ENCODE measurements around the gene CCL22. TPM values are rescaled to one million over a fixed set of nuclear protein-coding genes. Genes with fewer than 3 reads are reported as not detected.
"Not testable (repeated sequence)": the region's sequence is repeated elsewhere in the genome, so short reads cannot be mapped to it uniquely, and the experiment has no call there.

CCL22 gene
- total RNA-seq, 2 donors from 2014 or later: 0.19 to 0.46 TPM

GRCh38 chr16:57386381-57386951 is 27.9 kb downstream of the CCL22 start:
- intact Hi-C loops (cut with DNase I): loop anchor here in 1 of 2 donors (5.0 kb wide), 1 partner anchor 84 kb away; no protein-coding TSS in a partner anchor
- no peak for DNase-seq (ENCODE audit: low spot score)

- DNase-seq (ENCODE audit: low spot score): no peak
- intact Hi-C loops (cut with DNase I): loop anchor here in 1 of 2 donors (2.0 to 5.0 kb wide), 2 partner anchors 15 to 85 kb away; no protein-coding TSS in a partner anchor
These were observed 29.2 kb downstream of the CCL22 start for GRCh38 chr16:57387598-57388354.

DNA sequence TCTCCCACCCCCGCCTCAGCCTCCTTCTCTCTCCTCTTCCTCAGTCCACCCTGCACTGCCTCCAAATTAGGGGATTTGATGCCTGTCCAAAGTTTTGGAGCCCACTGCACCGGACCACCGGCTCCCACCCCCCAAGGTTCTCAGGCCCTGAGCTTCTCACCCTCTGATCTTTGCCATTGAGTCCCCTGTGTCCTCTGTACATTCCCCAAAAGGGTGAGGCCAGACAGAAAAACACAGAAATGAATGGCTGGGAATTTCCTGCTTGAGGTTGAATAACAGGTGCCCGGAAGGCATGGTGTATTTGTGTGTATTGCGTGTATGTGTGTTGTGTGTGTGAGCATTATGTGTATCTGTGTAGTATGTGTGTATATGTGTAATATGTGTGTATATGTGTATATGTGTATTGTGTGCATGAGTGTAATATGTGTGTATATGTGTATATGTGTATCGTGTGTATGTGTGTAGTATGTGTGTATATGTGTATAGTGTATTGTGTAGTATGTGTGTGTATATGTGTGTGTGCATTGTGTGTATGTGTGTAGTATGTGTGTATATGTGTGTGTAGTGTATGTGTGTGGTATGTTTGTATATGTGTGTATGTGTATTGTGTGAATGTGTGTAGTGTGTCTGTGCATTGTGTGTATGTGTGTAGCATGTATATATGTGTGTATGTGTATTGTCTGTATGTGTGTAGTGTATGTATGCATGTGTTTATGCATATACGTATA is 29.9 kb downstream of the CCL22 start:
- intact Hi-C loops (cut with DNase I): loop anchor here in 1 of 2 donors (2.0 to 5.0 kb wide), 2 partner anchors 14 to 86 kb away; no protein-coding TSS in a partner anchor

DNA sequence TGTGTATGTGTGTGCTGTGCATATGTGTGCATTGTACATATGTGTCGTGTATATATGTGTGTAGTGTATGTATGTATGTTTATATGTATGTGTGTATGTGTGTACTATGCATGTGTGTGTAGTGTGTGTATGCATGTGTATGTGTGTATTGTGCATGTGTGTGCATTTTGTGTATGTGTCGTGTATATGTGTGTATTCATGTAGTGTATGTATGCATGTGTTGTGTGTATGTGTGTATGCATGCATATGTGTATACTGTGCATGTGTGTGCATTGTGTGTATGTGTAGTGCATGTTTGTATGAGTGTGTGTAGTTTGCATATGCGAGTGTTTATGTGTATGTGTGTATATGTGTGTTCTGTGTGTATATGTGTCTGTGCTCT is 30.5 kb downstream of the CCL22 start:
- intact Hi-C loops (cut with DNase I): loop anchor here in 1 of 2 donors (2.0 to 5.0 kb wide), 2 partner anchors 14 to 87 kb away; no protein-coding TSS in a partner anchor
- DNase-seq (ENCODE audit: low spot score): no peak

More for the DNA sequence above, 29.9 kb downstream of the CCL22 start:
- no peak for DNase-seq (ENCODE audit: low spot score)

- intact Hi-C loops (cut with DNase I): no loop called here
- DNase-seq (ENCODE audit: low spot score): no peak
These were observed 32.2 kb downstream of the CCL22 start for GRCh38 chr16:57390636-57391295.

DNA sequence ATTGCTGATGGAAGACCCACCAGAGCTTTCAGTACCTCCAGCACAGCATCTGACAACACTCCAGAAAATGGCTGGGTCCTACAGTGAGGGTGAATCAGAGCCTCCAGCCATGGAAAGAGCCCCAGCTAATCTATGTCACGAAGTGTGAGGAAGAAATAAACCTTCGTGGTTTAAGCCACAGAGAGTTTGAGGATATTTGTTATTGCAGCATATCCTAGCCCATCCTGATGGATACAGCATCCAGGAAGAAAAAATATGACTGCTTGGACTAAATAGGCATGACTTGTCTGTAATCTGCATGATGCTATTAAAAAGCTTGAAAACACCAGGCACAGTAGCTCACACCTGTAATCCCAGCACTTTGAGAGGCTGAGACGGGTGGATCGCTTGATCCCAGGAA is 32.7 kb downstream of the CCL22 start:
- no peak for DNase-seq (ENCODE audit: low spot score)

DNA sequence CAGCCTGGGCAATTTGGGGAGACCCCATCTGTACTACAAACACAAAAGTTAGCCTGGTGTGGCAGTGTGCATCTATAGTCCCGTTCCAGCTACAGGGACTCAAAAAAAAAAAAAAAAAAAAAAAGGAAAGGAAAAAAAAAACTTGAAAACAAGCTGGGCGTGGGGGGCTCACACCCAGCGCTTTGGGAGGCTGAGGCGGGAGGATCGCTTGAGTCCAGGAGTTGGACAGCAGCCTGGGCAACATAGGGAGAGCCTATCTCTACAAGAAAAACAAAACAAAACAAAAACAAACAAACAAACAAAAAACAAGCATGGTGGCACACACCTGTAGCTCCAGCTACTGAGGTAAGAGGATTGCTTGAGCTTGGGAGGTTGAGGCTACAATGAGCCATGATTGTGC is 33.1 kb downstream of the CCL22 start:
- intact Hi-C loops (cut with DNase I): no loop called here
- no peak for DNase-seq (ENCODE audit: low spot score)

More for the DNA sequence above, 32.7 kb downstream of the CCL22 start:
- intact Hi-C loops (cut with DNase I): no loop called here

DNA sequence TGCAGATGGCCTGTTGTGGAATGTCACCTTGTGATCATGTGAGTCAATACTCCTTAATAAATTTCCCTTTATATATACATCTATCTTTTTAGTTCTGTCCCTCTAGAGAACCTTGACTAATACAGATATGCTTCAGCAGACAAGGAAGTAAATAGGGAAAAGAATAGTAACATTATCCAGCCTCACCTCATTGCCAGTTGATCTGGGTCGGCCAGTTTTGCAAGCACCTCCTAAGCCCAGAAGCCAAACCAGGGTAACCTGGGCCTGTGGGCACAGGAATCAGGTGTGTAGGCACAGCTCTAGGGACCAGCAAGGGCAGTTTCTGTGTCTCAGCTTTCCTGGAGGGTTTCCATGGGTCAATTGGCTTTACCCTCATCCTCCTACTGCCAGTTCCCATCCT is 34.1 kb downstream of the CCL22 start:
- no peak for DNase-seq (ENCODE audit: low spot score)
- intact Hi-C loops (cut with DNase I): no loop called here

DNA sequence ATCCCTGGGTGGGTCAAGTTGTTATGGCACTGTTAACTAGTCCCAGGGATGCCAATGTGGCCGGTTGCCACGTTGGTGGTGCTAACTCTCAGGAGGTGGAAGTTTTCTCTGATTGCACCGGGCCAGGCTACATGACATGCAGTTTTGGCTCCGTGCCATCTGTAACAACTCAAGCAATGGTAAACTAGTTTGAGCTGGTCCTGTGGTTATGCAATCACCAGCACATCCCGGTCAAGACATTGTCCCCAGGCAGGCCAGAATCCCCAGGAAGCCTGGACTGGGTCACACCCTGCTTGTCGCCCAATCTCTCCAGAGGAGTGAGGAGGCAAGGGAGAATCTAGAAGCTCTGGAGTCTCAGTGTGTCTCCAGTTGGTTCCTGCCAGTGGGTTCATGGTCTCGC is 35.9 kb downstream of the CCL22 start:
- no peak for DNase-seq (ENCODE audit: low spot score)
- intact Hi-C loops (cut with DNase I): no loop called here

GRCh38 chr16:57395026-57395425 is 36.4 kb downstream of the CCL22 start:
- intact Hi-C loops (cut with DNase I): no loop called here
- DNase-seq (ENCODE audit: low spot score): no peak

DNA sequence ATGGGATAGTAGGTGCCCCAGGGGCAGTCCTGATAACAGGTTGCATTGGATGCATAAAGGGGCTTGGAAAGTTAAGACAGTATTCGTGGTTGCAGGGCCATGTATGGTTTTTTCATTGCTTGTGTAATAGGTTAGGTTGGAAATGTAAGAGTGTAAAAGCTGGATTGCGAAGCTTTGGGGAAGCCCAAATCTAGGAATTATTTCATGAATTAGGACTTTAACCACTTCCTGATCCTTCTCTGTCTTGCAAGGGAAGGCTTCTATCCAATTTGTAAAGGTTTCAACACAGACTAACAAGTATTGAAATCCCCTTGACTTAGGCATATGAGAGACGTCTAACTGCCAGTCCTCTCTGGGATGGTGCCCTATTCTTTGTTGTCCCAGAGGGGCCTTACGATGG is 38.2 kb downstream of the CCL22 start:
- no peak for DNase-seq (ENCODE audit: low spot score)
- intact Hi-C loops (cut with DNase I): no loop called here

GRCh38 chr16:57397493-57397892 is 38.9 kb downstream of the CCL22 start:
- intact Hi-C loops (cut with DNase I); DNase-seq (ENCODE audit: low spot score): not testable (repeated sequence)

GRCh38 chr16:57401943-57402640 is 43.5 kb downstream of the CCL22 start:
- DNase-seq (ENCODE audit: low spot score): peak; percentile 44
- intact Hi-C loops (cut with DNase I): loop anchor here in 1 of 2 donors (2.0 kb wide), 1 partner anchor 13 kb away; no protein-coding TSS in a partner anchor

- DNase-seq (ENCODE audit: low spot score): peak; percentile 36
- intact Hi-C loops (cut with DNase I): loop anchor here in 1 of 2 donors (2.0 kb wide), 1 partner anchor 15 kb away; no protein-coding TSS in a partner anchor
These were observed 45.6 kb downstream of the CCL22 start, which contains the start of gene CCL17 for GRCh38 chr16:57403965-57404817. TSS of gene CCL17 (plus strand) at chr16:57404767. CDS start at chr16:57413933, 9,166 bp downstream.

DNA sequence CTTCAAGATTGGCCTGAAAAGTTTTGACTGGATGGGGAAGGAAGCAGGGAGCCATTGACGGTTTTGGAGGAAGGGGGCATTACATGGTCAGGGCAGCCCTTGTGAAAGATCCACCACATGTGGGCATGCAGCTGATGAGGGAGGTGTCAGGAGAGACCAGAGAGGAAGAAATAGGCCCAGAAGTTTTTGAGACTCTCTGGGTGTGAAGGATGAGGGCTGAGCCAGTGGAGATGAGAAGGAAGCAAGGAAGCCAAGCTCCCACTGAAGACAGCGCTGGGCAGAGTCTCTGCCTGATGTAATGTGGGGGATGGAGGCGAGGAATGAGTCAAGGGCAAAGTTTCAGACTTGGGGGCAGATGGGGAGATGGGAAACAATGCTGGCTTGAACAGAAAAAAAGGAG is 46.5 kb downstream of the CCL22 start:
- peak; percentile 25 for DNase-seq (ENCODE audit: low spot score)

DNA sequence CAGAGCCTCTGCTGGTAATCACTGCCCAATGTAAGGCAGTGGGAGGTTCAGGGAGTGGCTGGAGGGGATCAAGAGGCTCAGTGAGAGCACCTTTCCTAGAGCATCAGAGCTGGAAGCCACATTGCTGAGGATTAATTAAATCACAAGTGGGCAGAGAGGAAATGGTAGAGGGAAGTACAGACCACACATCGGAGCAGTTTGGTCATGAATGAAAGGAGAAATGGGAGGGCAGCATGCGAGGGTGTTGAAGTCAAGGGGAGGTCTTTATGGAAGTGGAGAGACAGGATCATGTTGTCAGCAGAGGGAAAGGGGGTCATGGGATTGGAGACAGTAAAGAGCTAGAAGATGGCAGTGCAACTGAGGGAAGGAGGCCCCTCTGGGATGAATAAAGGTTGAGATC is 48.3 kb downstream of the CCL22 start:
- intact Hi-C loops (cut with DNase I): no loop called here
- no peak for DNase-seq (ENCODE audit: low spot score)

More for the DNA sequence above, 46.5 kb downstream of the CCL22 start:
- intact Hi-C loops (cut with DNase I): no loop called here

DNA sequence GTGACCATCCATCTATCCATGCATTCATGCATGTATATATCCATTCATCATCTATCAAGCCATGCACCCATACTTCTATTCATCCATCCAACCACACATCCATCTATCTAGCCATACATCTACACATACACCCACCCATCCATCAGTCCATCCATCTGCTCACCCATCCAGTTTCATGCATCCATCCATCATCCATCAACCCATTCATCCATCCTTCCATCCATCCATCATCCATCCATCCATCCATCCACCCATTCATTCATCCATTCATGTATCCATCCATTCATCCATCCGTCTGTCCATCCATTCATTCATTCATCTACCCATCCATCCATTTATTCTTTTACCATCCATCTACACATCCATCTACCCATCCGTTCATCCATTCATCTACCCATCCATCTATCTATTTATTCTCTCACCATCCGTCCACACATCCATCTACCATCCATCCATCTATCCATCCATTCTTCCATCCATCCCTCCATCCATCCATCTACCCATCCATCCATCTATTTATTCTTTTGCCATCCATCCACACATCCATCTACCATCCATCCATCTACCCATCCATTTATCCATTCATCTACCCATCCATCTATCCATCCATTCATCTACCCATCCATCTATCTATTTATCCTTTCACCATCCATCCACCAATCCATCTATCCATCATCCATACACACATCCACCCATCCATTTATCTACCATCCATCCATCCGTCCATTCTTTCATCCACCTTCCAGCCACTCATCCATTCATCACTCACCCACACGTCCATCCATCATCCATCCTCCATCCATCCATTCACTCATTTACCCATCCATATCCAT is 49.2 kb downstream of the CCL22 start:
- intact Hi-C loops (cut with DNase I): no loop called here
- no peak for DNase-seq (ENCODE audit: low spot score)
